Tibial nerve (tissue), 3 donors: ENCODE results near the gene ACVR1.

ENCODE experiments used
- CTCF ChIP-seq, 5 experiments: fragments of 200-600 bp in 3 of 5; fragments of 450-650 bp in 2 of 5; sonication (generic) in 3 of 5; IDR thresholded peaks; one replicate each; pipeline ENCODE4 v1.5.1; 2016 to 2019; ENCODE audit warnings: antibody characterized with exemption in 5 of 5, mild to moderate bottlenecking in 3 of 5, moderate library complexity in 2 of 5
- POLR2A ChIP-seq, 2 donors: fragments of 450-650 bp; IDR thresholded peaks; one replicate each; pipeline ENCODE4 v1.6.1; 2017; ENCODE audit warnings: antibody characterized with exemption in 2 of 2, mild to moderate bottlenecking in 2 of 2, moderate library complexity in 2 of 2

- TF ChIP-seq POLR2A (IDR thresholded peaks at IDR 0.05): no peak
- TF ChIP-seq CTCF (IDR thresholded peaks at IDR 0.05): no peak
Observed at GRCh38 chr2:157902692-157903091, 26.6 kb upstream of the ACVR1 start.
